Measurements from ENCODE around the gene LRRC18. TPM values are rescaled to one million over a fixed set of nuclear protein-coding genes. Genes with fewer than 3 reads are reported as not detected.

LRRC18 gene
- total RNA-seq, 1 experiment from 2014 or later: not detected

- CTCF ChIA-PET: no interaction called here
- no TSS peak for BruUV-seq (replicated peaks)
- TF ChIP-seq EGR1 (IDR thresholded peaks at IDR 0.05; ENCODE audit: low read depth): no peak
- TF ChIP-seq FOSL1 (IDR thresholded peaks at IDR 0.05; ENCODE audit: low read depth): no peak
- TF ChIP-seq CTCF (IDR thresholded peaks at IDR 0.05 in 2 of 3, conservative IDR thresholded peaks at IDR 0.05 in 1 of 3; ENCODE audit: borderline replicate concordance in 1 of 3, insufficient read depth in 1 of 3, low read depth in 2 of 3, low read length in 2 of 3): no peak
- TF ChIP-seq POLR2A (IDR thresholded peaks at IDR 0.05; ENCODE audit: borderline replicate concordance, extremely low read depth, insufficient read depth, insufficient read length): no peak
- no peak for TF ChIP-seq ZNF274 (IDR thresholded peaks at IDR 0.05; ENCODE audit: low read depth, low read length)
- no peak for TF ChIP-seq EZH2phosphoT487 (IDR thresholded peaks at IDR 0.05; ENCODE audit: borderline replicate concordance)
- no peak for TF ChIP-seq EZH2 (IDR thresholded peaks at IDR 0.05)
- TF ChIP-seq ZFX (IDR thresholded peaks at IDR 0.05): no peak
- TF ChIP-seq REST (IDR thresholded peaks at IDR 0.05; ENCODE audit: low read depth): no peak
- TF ChIP-seq CEBPB (IDR thresholded peaks at IDR 0.05; ENCODE audit: low read depth): no peak
- no peak for TF ChIP-seq SRF (IDR thresholded peaks at IDR 0.05; ENCODE audit: low read depth)
- TF ChIP-seq POLR2AphosphoS5 (IDR thresholded peaks at IDR 0.05; ENCODE audit: low read depth, low read length): no peak
- TF ChIP-seq SIN3A (IDR thresholded peaks at IDR 0.05; ENCODE audit: low read depth): no peak
- TF ChIP-seq ZBTB33 (IDR thresholded peaks at IDR 0.05; ENCODE audit: extremely low read depth, insufficient replicate concordance, low read length): no peak
- TF ChIP-seq SP1 (IDR thresholded peaks at IDR 0.05; ENCODE audit: low read depth): no peak
- no peak for TF ChIP-seq RAD21 (IDR thresholded peaks at IDR 0.05; ENCODE audit: low read depth)
- no peak for TF ChIP-seq JUND (IDR thresholded peaks at IDR 0.05)
- no peak for TF ChIP-seq CBX3 (IDR thresholded peaks at IDR 0.05; ENCODE audit: low read depth)
Observed at GRCh38 chr10:48882881-48883280, 56.8 kb downstream of the LRRC18 start.

More at GRCh38 chr10:48882881-48883280, 56.8 kb downstream of the LRRC18 start:
- RAD21 ChIA-PET (ENCODE audit: low non-redundant PET in 1 of 2, low total read pairs in 2 of 2, uncharacterized antibody in 2 of 2, unreplicated experiment in 2 of 2): no interaction called here
- Histone ChIP-seq H3K36me3 (ENCODE audit: control insufficient read depth in 1 of 2, insufficient read depth in 2 of 2, low read length in 2 of 2) (no peaks in the 10 kb centered on the region), H3K27me3 (ENCODE audit: insufficient read depth, low read length) (peaks cover 27% of the 10 kb centered on the region; the same call in 1 of the 2 replicates), H4K20me1 (ENCODE audit: insufficient read depth) (no peaks in the 10 kb centered on the region), H3K9me2 (ENCODE audit: insufficient read depth) (no peaks in the 10 kb centered on the region), H3K4me3 (replicated peaks in 1 of 2; ENCODE audit: low read depth in 1 of 2, low read length in 2 of 2) (no peak overlapping the region), H3K9ac (ENCODE audit: low read length) (no peak overlapping the region), H3K4me2 (ENCODE audit: low read length) (no peak overlapping the region), H3K9me3 (ENCODE audit: control insufficient read depth in 1 of 2, insufficient read depth in 1 of 2, low read depth in 1 of 2, low read length in 2 of 2) (no peaks in the 10 kb centered on the region), H3K27ac (ENCODE audit: low read depth, low read length) (no peak overlapping the region), H2AFZ (ENCODE audit: low read depth, low read length, poor library complexity, severe bottlenecking) (no peak overlapping the region), H3K79me2 (ENCODE audit: insufficient read depth, low read length) (no peaks in the 10 kb centered on the region), H3K4me1 (ENCODE audit: control insufficient read depth in 1 of 2, insufficient read depth in 2 of 2, low read length in 2 of 2) (no peaks in the 10 kb centered on the region)
- DNase-seq (ENCODE audit: low read depth, low spot score) (no peak), ATAC-seq (no peak)
- intact Hi-C loops (cut with micrococcal nuclease): no loop called here
- POLR2A ChIA-PET: no interaction called here

All from HCT116 (cell line).